HCT116 (cell line): Measurements from ENCODE around the gene CTTNBP2NL. TPM values are rescaled to one million over a fixed set of nuclear protein-coding genes. Genes with fewer than 3 reads are reported as not detected.

Experiments used
- ATAC-seq: fragments of 200-7000 bp; cut with Tn5 transposase; 2 replicates; pipeline ENCODE4 v1.9.1; 2020; ENCODE audit warnings: mild to moderate bottlenecking, moderate library complexity
- BruUV-seq: library from RNA; stranded (reverse); fragments of 400-500 nt; replicated peaks from 2 replicates; lab custom pipeline; 2021; lab: Mats Ljungman, UMichigan
- CTCF ChIA-PET: fragments of 300-600 bp; sonication (Branson Sonifier 250); formaldehyde crosslinking; loops from one replicate; lab custom pipeline; 2021; ENCODE audit warnings: antibody characterized with exemption; lab: Charles Lee
- POLR2A ChIA-PET: fragments of 300-600, 350-600 bp; sonication (Branson Sonifier 250); formaldehyde crosslinking; loops from one replicate; lab custom pipeline; 2021; ENCODE audit warnings: antibody characterized with exemption; lab: Charles Lee
- RAD21 ChIA-PET, 2 experiments: fragments of 300-600 bp; sonication (Branson Sonifier 250); formaldehyde crosslinking; loops; one replicate each; lab custom pipeline; 2023; ENCODE audit warnings: low total read pairs in 2 of 2; ENCODE audit not compliant: uncharacterized antibody in 2 of 2, unreplicated experiment in 2 of 2, low non-redundant PET in 1 of 2; lab: Charles Lee
- DNase-seq: peaks from one replicate; pipeline ENCODE4 v3.0.0-alpha.2; 2010; ENCODE audit warnings: low read depth, low spot score
- H2AFZ ChIP-seq: fragments of 200-600 bp; shearing (Covaris generic), sonication (generic); 2 replicates; pipeline ENCODE4 v1.6.1; 2017; ENCODE audit warnings: low read depth, mixed run types, mixed read lengths, antibody characterized with exemption, low read length; ENCODE audit not compliant: poor library complexity, severe bottlenecking
- H3K27ac ChIP-seq: 2 replicates; pipeline ENCODE4 v1.5.1; 2012; ENCODE audit warnings: low read depth, low read length
- H3K27me3 ChIP-seq: fragments of 200-600 bp; sonication (generic); 2 replicates; pipeline ENCODE4 v1.6.1; 2016; ENCODE audit warnings: mixed run types, low read length, mixed read lengths; ENCODE audit not compliant: insufficient read depth
- H3K36me3 ChIP-seq, 2 experiments: fragments of 200-500 bp in 1 of 2; fragments of 200-600 bp in 1 of 2; sonication (Bioruptor generic) in 1 of 2; sonication (generic) in 1 of 2; 2 replicates each; pipeline versions ENCODE4 v1.5.1 to v1.6.1; 2014 to 2016; ENCODE audit warnings: low read length in 2 of 2, inconsistent platforms in 1 of 2, mixed read lengths in 1 of 2, mixed run types in 1 of 2; ENCODE audit not compliant: insufficient read depth in 2 of 2, control insufficient read depth in 1 of 2
- H3K4me1 ChIP-seq, 2 experiments: fragments of 200-600 bp in 1 of 2; sonication (generic) in 1 of 2; 2 replicates each; pipeline versions ENCODE4 v1.5.1 to v1.6.1; 2012 to 2017; ENCODE audit warnings: low read length in 2 of 2, inconsistent platforms in 1 of 2, mild to moderate bottlenecking in 1 of 2, mixed read lengths in 1 of 2, mixed run types in 1 of 2, moderate library complexity in 1 of 2; ENCODE audit not compliant: insufficient read depth in 2 of 2, control insufficient read depth in 1 of 2
- H3K4me2 ChIP-seq: fragments of 200-600 bp; sonication (generic); 2 replicates; pipeline ENCODE4 v1.6.1; 2017; ENCODE audit warnings: mixed run types, low read length, mixed read lengths
- H3K4me3 ChIP-seq, 2 experiments: fragments of 200-600 bp in 1 of 2; sonication (generic) in 1 of 2; replicated peaks in 1 of 2; 2 replicates each; pipeline ENCODE4 v1.5.1; 2011 to 2016; ENCODE audit warnings: low read length in 2 of 2, control low read depth in 1 of 2, low read depth in 1 of 2, mild to moderate bottlenecking in 1 of 2, mixed read lengths in 1 of 2, mixed run types in 1 of 2
- H3K79me2 ChIP-seq: fragments of 200-600 bp; sonication (generic); 2 replicates; pipeline ENCODE4 v1.6.1; 2017; ENCODE audit warnings: mild to moderate bottlenecking, mixed run types, low read length, moderate library complexity, mixed read lengths; ENCODE audit not compliant: insufficient read depth
- H3K9ac ChIP-seq: fragments of 200-600 bp; sonication (generic); 2 replicates; pipeline ENCODE4 v1.6.1; 2016; ENCODE audit warnings: low read length, mixed read lengths
- H3K9me2 ChIP-seq: fragments of 200-600 bp; sonication (generic), shearing (Covaris generic); 2 replicates; pipeline ENCODE4 v1.6.1; 2017; ENCODE audit warnings: mixed run types, mild to moderate bottlenecking, moderate library complexity; ENCODE audit not compliant: insufficient read depth
- H3K9me3 ChIP-seq, 2 experiments: fragments of 200-500 bp in 1 of 2; fragments of 200-600 bp in 1 of 2; sonication (Bioruptor generic) in 1 of 2; sonication (generic) in 1 of 2; 2 replicates each; pipeline ENCODE4 v1.6.1; 2014 to 2017; ENCODE audit warnings: low read length in 2 of 2, mixed read lengths in 2 of 2, inconsistent platforms in 1 of 2, low read depth in 1 of 2, mild to moderate bottlenecking in 1 of 2, mixed run types in 1 of 2, moderate library complexity in 1 of 2; ENCODE audit not compliant: control insufficient read depth in 1 of 2, insufficient read depth in 1 of 2
- H4K20me1 ChIP-seq: fragments of 200-600 bp; sonication (generic), shearing (Covaris generic); 2 replicates; pipeline ENCODE4 v1.6.1; 2017; ENCODE audit warnings: mixed run types, mild to moderate bottlenecking, moderate library complexity; ENCODE audit not compliant: insufficient read depth
- ATF3 ChIP-seq: IDR thresholded peaks from 2 replicates; pipeline ENCODE4 v1.6.1; 2012
- CBX3 ChIP-seq: IDR thresholded peaks from 2 replicates; pipeline ENCODE4 v1.6.1; 2012; ENCODE audit warnings: low read depth
- CTCF ChIP-seq, 3 experiments: fragments of 200-600 bp in 1 of 3; sonication (generic) in 1 of 3; IDR thresholded peaks in 2 of 3; conservative IDR thresholded peaks in 1 of 3; 2 replicates each; pipeline ENCODE4 v1.5.1; 2012 to 2017; ENCODE audit warnings: low read depth in 2 of 3, low read length in 2 of 3, antibody characterized with exemption in 1 of 3, borderline replicate concordance in 1 of 3, control low read depth in 1 of 3, mild to moderate bottlenecking in 1 of 3, mixed read lengths in 1 of 3, mixed run types in 1 of 3, moderate library complexity in 1 of 3; ENCODE audit not compliant: insufficient read depth in 1 of 3
- EGR1 ChIP-seq: IDR thresholded peaks from 2 replicates; pipeline ENCODE4 v1.6.1; 2012; ENCODE audit warnings: low read depth
- JUND ChIP-seq: IDR thresholded peaks from 2 replicates; pipeline ENCODE4 v1.6.1; 2012
- POLR2AphosphoS5 ChIP-seq: IDR thresholded peaks from 2 replicates; pipeline ENCODE4 v1.6.1; 2011; ENCODE audit warnings: mild to moderate bottlenecking, low read depth, low read length, moderate library complexity
- SP1 ChIP-seq: IDR thresholded peaks from 2 replicates; pipeline ENCODE4 v1.6.1; 2012; ENCODE audit warnings: low read depth
- SRF ChIP-seq: IDR thresholded peaks from 2 replicates; pipeline ENCODE4 v1.6.1; 2012; ENCODE audit warnings: low read depth
- YY1 ChIP-seq: IDR thresholded peaks from 2 replicates; pipeline ENCODE4 v1.6.1; 2011; ENCODE audit warnings: low read length, low read depth, moderate library complexity, mild to moderate bottlenecking; ENCODE audit not compliant: insufficient replicate concordance; ENCODE audit errors: extremely low read depth
- ZNF274 ChIP-seq: fragments of 200-500 bp; sonication (Bioruptor generic); IDR thresholded peaks from 2 replicates; pipeline ENCODE4 v1.6.1; 2014; ENCODE audit warnings: mild to moderate bottlenecking, low read depth, low read length, inconsistent platforms
- intact Hi-C: fragments of 100-400 bp; cut with micrococcal nuclease; formaldehyde crosslinking; loops from 2 replicates; pipeline ENCODE4 v1.10.0; 2022
- total RNA-seq: library from RNA; stranded (reverse); gene quantifications from one replicate; pipeline ENCODE4 v1.2.1, GENCODE V29; 2021; ENCODE audit not compliant: unreplicated experiment

The CTTNBP2NL gene
- total RNA-seq, 1 experiment from 2014 or later, result 18.0 TPM

GRCh38 chr1:112488141-112488540 is 92.1 kb downstream of the CTTNBP2NL start:
- Histone ChIP-seq H3K79me2 (no peaks in the 10 kb centered on the region), H3K9me3 (no peaks in the 10 kb centered on the region), H3K27me3 (no peaks in the 10 kb centered on the region), H3K4me2 (no peak overlapping the region), H3K4me1 (no peaks in the 10 kb centered on the region), H3K27ac (no peak overlapping the region), H3K36me3 (no peaks in the 10 kb centered on the region), H3K4me3 (no peak overlapping the region), H2AFZ (no peak overlapping the region), H3K9me2 (no peaks in the 10 kb centered on the region), H3K9ac (no peak overlapping the region), H4K20me1 (no peaks in the 10 kb centered on the region)
- ChIA-PET CTCF (no interaction called here), POLR2A (no interaction called here), RAD21 (no interaction called here)
- ATAC-seq (no peak), DNase-seq (no peak)
- no TSS peak for BruUV-seq
- TF ChIP-seq CTCF (IDR thresholded peaks at IDR 0.05 in 2 of 3, conservative IDR thresholded peaks at IDR 0.05 in 1 of 3; ENCODE audit: borderline replicate concordance in 1 of 3, insufficient read depth in 1 of 3, low read depth in 2 of 3, low read length in 2 of 3), result no peak
- no peak for TF ChIP-seq POLR2AphosphoS5
- no peak for TF ChIP-seq YY1
- no peak for TF ChIP-seq CBX3
- TF ChIP-seq SRF, result no peak
- TF ChIP-seq SP1, result no peak
- TF ChIP-seq ATF3, result no peak
- no peak for TF ChIP-seq ZNF274
- TF ChIP-seq EGR1, result no peak
- TF ChIP-seq JUND, result no peak
- intact Hi-C loops, result no loop called here
